ENCODE data around the gene NRROS.
"Not testable (repeated sequence)": the region's sequence is repeated elsewhere in the genome, so short reads cannot be mapped to it uniquely, and the experiment has no call there.

NRROS gene

DNA sequence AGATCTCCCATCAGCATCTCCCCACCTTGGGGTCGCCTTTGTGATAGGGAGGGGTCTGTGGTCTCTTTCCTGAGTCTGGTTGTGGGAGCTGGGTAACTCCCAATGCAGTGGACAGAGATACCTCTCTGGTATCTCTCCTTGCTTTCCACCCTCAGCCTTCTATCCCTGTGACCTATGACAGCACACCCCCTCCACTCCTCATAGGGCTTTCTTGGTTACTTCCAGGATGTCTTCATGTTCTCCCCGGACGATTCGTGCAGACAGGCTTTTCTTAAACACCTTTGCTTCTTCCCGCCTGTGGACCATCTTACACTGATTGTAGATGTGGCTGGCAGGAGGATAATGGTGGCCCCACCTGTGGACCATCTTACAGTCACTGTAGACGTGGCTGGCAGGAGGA is 14.2 kb upstream of the NRROS start:
- no peak for DNase-seq

DNA sequence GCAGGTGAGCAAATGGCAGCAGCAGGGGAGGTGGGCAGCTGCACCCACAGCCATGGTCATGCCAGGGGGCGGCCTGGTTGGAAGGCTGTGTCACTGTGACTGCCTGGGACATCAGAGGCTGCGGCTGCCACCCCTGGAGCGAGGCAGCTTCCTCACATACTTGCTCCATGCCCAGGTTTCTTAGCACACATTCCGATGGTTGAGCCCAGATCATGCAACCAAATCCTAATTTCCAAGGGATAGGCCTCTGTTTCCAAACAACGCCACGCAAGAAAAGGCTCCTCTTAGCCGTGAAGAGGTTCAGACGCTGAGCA is 11.6 kb upstream of the NRROS start:
- DNase-seq: no peak

DNA sequence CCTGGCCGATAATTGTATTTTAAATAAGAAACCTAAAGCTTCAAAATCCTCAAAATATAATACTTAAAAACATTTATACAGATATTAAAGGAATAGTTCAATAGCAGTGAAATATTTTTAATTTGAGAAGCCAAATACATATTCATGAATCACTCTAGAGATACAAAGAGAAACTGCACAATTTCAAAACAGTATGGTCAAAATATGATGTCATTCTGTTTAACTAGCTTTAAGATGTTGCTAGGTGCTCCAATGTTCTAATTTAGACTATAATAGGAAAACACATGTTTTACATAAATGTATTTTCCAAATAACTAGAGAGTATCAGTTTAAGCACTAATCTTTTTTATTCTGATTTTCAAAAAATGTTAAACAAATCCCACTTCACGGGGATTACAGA is 10.3 kb upstream of the NRROS start:
- no peak for DNase-seq

- peak; percentile 36 for DNase-seq
Observed at GRCh38 chr3:196631682-196632045, 7.8 kb upstream of the NRROS start.

GRCh38 chr3:196632046-196632751 is 7.3 kb upstream of the NRROS start:
- peak; percentile 93 for DNase-seq

DNA sequence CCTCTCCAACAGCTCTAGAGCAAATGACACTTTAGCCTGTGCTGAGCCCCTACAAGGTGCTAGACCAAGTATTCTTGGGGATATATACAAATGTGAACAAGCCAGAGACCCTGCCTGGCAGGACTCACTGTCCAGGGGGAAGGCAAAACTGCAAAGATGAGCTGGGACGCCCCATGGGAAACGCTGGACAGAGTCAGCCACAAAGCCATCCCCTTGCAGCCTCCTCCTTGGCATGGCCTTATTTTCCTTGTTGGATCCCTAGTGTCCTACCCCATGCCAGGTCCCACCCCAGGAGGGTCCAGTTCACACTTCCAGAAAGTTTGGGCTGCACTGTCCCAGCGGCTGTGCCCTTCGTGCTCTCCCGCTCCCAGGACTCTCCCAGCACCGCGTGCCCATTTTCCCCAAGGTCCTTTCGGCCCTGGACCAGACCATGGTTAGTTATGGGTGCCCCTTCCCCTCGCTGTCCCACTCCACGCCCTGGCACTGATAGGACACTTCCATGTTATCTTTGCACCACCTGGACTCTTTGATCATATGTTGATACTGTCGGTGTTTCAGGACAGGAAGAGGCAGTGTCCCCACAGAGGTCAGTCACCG is 5.8 kb upstream of the NRROS start:
- no peak for DNase-seq

DNA sequence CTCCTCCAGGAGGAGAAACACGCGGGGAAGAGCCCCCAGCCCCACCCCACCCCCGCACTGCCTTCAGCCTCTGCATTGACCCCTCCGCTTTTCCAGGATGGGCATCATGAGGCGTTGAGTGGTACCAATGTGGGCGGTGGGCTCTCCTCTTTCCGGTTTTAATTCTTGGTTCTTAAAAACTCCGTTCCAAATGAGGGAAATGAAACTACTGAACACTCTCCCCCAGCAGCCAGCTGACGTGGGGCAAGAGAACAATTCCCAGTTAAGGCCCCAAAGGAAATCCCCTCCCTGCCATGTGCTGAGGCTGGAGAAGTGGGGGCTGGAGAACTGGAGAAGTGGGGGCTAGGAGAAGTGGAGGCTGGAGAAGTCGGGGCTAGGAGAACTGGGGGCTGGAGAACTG is 5.3 kb upstream of the NRROS start:
- DNase-seq: no peak

- no peak for DNase-seq
Observed at GRCh38 chr3:196634829-196635228, 4.7 kb upstream of the NRROS start.

DNA sequence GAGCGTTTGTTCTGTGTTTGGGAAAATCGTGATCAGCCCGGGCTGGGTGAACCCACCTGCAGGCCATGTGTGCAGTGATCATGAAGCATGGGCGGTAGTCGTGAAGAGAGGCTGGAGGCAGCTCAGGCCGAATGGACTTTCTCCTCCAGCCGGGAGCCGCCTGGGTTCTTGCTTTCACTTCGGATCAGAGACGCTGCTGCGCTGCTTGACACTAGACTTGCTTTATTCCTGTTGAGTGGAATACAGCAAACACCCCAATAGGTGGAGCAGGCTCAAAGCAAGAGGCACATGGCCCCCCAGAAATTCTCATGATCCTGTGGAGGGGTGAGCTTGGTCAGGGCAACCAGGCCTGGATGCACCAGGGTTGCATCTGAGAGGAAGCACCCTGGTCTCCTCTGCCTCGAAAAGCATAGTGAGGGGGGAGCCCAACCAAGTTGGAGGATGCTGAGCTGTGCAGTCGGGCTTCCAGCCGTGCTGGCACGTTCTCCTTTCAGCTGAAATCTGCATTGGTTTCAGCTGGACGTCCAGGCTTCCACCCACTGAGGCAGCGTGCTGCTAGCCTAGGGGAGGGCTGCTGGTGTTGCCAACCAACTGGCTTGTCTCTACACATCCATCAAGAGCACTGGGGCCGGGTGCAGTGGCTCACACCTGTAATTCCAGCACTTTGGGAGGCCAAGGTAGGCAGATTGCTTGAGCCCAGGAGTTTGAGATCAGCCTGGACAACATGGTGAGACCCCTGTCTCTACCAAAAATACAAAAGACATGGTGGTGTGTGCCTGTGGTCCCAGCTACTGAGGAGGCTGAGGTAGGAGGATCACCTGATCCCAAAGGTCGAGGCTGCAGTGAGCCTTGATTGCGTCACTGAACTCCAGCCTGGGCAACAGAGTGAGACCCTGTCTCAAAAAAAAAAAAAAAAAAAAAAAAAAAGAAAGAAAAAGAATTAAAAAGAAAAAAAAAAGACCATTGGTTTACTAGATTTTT is 2.8 kb upstream of the NRROS start:
- DNase-seq: no peak

DNA sequence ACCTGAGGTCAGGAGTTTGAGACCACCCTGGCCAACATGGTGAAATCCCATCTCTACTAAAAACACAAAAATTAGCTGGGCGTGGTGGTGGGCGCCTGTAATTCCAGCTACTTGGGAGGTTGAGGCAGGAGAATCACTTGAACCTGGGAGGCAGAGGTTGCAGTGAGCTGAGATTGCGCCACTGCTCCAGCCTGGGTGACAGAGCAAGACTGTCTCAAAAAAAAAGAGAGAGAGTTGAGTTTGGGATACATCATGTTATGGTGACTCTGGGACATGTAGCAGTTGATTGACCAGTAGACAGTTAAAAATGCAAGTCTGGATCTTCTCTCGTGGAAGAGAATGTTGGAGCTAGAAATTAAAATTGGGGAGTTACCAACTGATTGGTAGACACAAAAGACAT is 1.6 kb upstream of the NRROS start:
- DNase-seq: not testable (repeated sequence)

DNA sequence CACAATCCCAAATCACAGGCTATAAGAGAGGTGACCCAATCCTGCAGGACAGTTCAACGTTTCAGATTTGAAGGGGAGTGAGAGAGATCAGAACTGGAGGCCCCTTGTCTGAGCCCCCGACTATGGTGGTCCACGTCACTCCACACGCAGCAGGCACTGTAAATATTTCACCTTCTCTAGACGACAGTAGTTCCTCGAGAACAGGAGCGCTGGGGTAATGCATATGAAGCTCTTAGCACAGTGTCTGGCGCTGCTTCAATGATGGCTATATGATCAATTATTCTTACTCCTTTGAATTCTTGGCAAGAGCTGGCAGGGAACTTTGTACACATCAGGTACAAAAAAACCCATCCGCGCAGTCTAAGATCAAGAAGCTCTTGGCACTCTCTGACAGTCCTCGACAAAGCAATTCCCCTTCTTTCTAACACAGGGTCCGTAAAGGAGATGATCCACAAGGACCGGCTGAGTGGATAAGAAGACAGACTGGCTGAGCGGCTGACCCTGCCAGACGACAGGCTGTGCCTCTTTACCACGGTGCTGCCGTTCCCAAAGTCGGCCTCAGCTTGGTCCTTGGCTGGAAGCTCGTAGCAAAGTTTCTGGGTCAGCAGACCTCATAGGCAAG is 522 bp upstream of the NRROS start:
- DNase-seq: peak; percentile 78

GRCh38 chr3:196640297-196641018 is 964 bp downstream of the NRROS start:
- DNase-seq: no peak

DNA sequence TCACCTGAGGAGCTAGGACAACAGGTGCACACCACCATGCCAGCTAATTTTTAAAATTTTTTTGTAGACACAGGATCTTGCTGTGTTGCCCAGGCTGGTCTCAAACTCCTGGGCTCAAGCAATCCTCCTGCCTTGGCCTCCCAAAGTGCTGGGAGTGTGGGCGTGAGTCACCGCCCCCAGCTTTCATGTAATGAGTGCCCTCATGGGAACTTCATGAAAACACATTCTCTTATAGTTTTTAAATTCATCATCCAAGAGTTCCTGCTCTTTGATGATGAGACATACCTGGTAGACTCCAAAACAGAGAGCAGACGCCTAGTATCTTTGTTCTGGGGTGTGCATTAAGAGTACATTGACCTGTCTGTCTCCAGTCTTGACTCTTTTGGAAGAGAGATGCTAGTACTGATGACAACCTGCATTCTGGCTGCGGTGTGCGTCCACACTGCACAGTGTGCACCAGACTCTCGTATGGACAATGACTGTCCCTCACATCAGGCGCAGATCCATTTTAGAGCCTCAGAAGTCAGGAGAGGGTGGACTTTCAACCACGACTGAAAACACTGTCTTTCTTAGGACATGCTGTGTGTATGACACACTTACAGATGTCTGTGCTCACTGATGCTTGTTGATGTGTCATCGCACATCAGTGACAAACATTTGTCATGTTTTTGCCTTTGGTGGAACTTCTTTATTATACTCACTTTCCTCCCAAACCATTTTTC is 2.0 kb downstream of the NRROS start:
- DNase-seq: no peak

- DNase-seq: no peak
Observed at GRCh38 chr3:196642434-196642833, 2.9 kb downstream of the NRROS start.

DNA sequence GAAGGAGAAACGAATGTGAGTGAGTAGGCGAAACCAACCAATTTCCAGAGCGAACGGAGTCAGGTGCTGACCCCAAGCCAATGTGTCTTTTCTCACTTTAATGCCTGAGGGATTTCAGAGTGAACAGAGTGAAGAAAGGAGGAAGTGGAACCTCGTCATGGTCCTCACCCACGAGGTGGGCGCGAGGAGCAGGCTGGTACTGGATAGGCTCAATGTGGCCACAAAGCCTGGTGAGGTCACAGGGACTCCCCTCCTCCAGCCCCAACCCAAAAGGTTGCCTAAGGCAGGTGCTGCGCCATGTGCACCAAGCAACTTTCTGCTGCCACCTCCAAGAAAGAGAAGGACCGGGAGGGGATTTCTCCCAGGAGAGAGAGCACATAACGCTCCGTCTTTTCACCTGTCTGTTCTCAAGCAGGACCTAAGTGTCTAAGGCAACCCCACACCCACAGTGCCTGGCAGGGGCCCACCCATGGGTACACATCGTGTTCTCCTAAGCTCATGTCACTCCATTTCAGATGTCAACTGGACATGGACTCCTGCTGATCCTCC is 3.8 kb downstream of the NRROS start:
- no peak for DNase-seq

- no peak for DNase-seq
Observed at GRCh38 chr3:196643761-196644160, 4.3 kb downstream of the NRROS start.

- no peak for DNase-seq
Observed at GRCh38 chr3:196645096-196645495, 5.6 kb downstream of the NRROS start.

- no peak for DNase-seq
Observed at GRCh38 chr3:196645897-196646665, 6.6 kb downstream of the NRROS start.

DNA sequence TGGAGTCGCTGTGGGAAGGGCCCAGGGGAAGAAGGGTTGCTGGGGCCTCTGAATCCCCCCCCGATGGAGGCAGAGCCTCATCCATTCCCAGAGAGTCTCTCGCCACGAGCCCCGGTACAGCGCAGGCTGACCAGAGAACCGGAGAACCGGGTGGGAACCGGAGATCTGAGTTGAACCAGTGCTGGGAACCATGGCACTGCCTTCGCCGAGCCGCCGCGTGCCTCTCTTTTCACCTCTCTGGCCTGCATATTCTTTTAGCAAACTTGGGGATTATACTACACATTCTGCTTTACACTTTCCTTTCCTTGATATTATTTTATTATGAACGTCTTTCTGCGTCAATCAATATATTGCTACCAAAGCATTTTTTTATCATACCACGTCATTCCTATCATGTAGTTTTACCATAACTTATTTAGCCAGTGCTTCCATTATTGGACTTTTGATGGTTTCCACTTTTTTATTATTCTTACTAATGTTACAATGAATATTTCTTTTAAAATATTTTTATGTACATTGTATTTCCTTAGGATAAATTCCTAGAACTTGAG is 7.2 kb downstream of the NRROS start:
- DNase-seq: no peak

DNA sequence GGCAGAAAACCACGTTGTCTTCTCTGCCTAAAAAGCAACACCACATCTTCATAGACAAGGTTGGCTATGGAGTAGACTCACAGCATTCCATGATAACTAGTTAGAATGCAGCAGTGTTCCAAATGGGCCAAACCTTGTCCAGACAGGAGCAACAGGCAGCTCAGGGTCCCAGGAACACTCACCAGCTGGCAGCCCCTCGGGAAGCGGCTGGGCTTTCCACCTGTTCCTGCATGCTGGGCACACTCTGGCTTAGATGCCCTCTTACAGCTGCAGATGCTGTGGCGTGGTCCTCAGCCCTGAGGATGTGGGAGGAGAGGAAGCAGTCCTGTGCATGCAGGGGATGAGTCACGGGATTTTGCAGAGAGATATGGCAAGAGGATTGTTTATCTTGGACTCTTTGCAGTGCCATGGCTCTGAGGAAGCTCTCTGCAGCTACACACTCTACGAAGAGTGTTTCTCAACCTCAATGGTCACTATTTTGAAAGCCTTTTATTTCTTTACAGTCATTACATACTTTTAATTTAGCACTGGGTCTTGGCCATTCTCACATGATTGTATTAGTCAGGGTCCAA is 11.3 kb downstream of the NRROS start:
- DNase-seq: peak; percentile 69
